ENCODE measurements around the gene MED10. TPM values are rescaled to one million over a fixed set of nuclear protein-coding genes. Genes with fewer than 3 reads are reported as not detected.

The MED10 gene
- total and polyA plus RNA-seq, 4 experiments from 2014 or later = 61.2 to 147 (median 84.7) TPM

DNA sequence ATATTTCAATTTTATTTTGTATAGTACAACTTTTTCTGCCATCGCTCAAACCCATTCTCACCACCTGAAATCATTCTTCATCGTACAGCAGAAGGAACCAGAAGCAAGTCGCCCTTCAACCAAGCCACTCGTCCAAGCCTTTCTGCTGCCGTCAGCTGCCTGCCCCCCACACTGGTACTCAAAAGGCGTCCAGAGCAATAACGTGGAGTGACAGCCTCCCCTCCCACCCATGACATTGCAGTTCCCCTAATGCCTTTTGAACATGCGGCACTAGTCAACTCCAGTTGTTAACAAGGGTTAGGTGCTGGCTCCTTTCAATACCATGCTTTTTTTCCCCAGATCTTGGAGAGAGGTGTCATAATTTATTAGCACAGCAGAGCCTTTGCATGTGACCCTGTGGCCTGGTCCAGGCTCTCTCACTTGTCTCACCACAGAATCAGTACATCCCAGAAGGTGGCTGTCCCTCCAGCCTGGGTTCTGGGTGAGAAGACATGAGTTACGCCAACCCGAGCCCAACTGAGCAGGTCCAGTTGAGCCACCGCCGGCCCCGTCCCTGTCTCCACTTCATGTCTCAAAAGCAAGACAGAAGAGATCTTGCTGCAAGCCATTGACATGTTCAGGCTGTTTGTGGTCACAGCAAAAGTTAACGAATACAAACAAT is 20.4 kb upstream of the MED10 start:
- H3K27ac ChIP-seq (ENCODE audit: low read depth, low read length) = no peak overlapping the region
- Mint-ChIP-seq H3K9me3 (no peaks in the 10 kb centered on the region), H3K4me1 (peaks cover 0 to 1% (median under 1%) of the 10 kb centered on the region in 4 donors), H3K27ac (no peak overlapping the region), H3K36me3 (no peaks in the 10 kb centered on the region), H3K27me3 (peaks cover 8 to 18% of the 10 kb centered on the region in 2 donors), H3K4me3 (no peak overlapping the region)
- DNase-seq = no peak
- intact Hi-C loops (cut with micrococcal nuclease) = no loop called here
- no peaks in the 10 kb centered on the region for H3K27me3 ChIP-seq (ENCODE audit: insufficient read depth, low read length)
- no peaks in the 10 kb centered on the region for H3K9me3 ChIP-seq (ENCODE audit: control insufficient read depth in 1 of 2, low read length in 2 of 2)
- no peak overlapping the region for H3K4me3 ChIP-seq (ENCODE audit: low read length in 2 of 2)
- H3K36me3 ChIP-seq (ENCODE audit: insufficient read depth, low read length) = no peaks in the 10 kb centered on the region
- ChIA-PET POLR2A (ENCODE audit: partially characterized antibody) (no interaction called here), CTCF (ENCODE audit: partially characterized antibody) (no interaction called here)
- H3K4me1 ChIP-seq (ENCODE audit: insufficient read depth, low read length) = no peaks in the 10 kb centered on the region

DNA sequence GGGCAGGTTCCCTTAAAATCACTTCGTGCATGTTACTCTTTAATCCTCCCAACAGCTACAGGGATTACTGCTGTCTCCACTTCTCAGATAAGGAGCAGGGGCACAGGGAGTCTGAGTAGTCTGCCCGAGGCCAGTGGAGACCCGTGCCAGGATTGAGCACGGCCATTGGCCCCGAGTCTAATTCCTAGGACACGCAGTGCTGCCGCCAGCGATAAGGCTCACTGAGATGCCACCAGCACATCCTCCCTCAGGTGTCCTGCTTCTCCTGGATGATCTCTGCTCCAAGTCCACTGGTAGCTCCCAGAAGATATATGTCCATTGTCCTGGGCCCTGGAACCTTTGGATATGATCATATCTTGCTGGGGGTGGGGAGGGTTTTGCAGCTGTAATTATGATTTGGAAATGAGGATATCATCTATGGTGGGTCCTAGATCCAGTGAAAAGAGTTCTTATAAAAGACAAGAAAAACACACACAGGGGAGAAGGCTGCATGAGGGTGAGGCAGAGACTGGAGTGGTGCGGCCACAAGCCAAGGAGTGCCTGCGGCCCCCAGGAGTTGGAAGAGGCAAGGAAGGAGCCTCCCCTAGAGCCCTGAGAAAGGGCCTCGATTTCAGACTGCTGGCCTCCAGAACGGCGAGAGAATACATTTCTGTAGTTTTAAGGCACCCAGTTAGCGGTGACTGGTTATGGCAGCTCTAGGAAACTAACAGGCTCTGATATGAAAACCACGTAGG is 19.4 kb upstream of the MED10 start:
- Histone ChIP-seq H3K4me3 (ENCODE audit: low read length in 2 of 2) (no peak overlapping the region), H3K4me1 (ENCODE audit: insufficient read depth, low read length) (no peaks in the 10 kb centered on the region), H3K9me3 (ENCODE audit: control insufficient read depth in 1 of 2, low read length in 2 of 2) (no peaks in the 10 kb centered on the region), H3K27ac (ENCODE audit: low read depth, low read length) (no peak overlapping the region), H3K36me3 (ENCODE audit: insufficient read depth, low read length) (no peaks in the 10 kb centered on the region), H3K27me3 (ENCODE audit: insufficient read depth, low read length) (no peaks in the 10 kb centered on the region)
- Mint-ChIP-seq H3K4me1 (peaks cover 0 to 9% (median 2%) of the 10 kb centered on the region in 4 donors), H3K9me3 (no peaks in the 10 kb centered on the region), H3K4me3 (no peak overlapping the region), H3K36me3 (peaks cover 0 to 1% of the 10 kb centered on the region in 2 donors), H3K27ac (no peak overlapping the region), H3K27me3 (peaks cover 6 to 20% of the 10 kb centered on the region in 2 donors)
- no peak for DNase-seq
- intact Hi-C loops (cut with micrococcal nuclease) = no loop called here
- CTCF ChIA-PET (ENCODE audit: partially characterized antibody) = no interaction called here
- POLR2A ChIA-PET (ENCODE audit: partially characterized antibody) = no interaction called here

- intact Hi-C loops (cut with micrococcal nuclease) = no loop called here
- ChIA-PET POLR2A (ENCODE audit: partially characterized antibody) (no interaction called here), CTCF (ENCODE audit: partially characterized antibody) (no interaction called here)
- Histone ChIP-seq H3K36me3 (ENCODE audit: insufficient read depth, low read length) (no peaks in the 10 kb centered on the region), H3K9me3 (ENCODE audit: control insufficient read depth in 1 of 2, low read length in 2 of 2) (no peaks in the 10 kb centered on the region), H3K4me3 (ENCODE audit: low read length in 2 of 2) (no peak overlapping the region), H3K27ac (ENCODE audit: low read depth, low read length) (no peak overlapping the region), H3K4me1 (ENCODE audit: insufficient read depth, low read length) (no peaks in the 10 kb centered on the region), H3K27me3 (ENCODE audit: insufficient read depth, low read length) (no peaks in the 10 kb centered on the region)
- H3K27me3 Mint-ChIP-seq = peaks cover 10 to 24% of the 10 kb centered on the region in 2 donors
- H3K4me1 Mint-ChIP-seq = peaks cover 0 to 9% (median 2%) of the 10 kb centered on the region in 4 donors
- no peaks in the 10 kb centered on the region for H3K9me3 Mint-ChIP-seq
- H3K4me3 Mint-ChIP-seq = no peak overlapping the region
- H3K36me3 Mint-ChIP-seq = peaks cover 0 to 2% of the 10 kb centered on the region in 2 donors
- DNase-seq = no peak
- H3K27ac Mint-ChIP-seq = no peak overlapping the region
These were observed 18.6 kb upstream of the MED10 start for GRCh38 chr5:6396836-6397535.

DNA sequence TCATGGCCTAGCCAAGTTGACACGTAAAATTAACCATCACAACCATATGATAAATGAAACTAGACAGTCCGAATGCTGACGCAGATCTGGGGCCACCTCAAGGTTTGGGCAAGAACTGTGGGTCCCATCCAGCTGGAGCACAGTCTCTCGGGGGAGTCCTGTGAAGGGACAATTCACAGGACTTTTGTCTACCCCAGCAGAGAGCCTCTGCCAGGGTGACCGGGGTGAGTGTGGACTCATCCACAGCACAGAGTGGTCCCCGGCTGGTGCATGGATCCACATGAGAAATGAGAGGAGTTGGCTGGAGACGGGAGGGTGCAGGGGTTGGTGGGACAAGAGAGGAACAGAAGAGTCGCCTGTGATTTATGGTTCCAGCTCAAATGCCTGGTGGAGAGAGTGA is 17.7 kb upstream of the MED10 start:
- no peaks in the 10 kb centered on the region for H3K36me3 ChIP-seq (ENCODE audit: insufficient read depth, low read length)
- CTCF ChIA-PET (ENCODE audit: partially characterized antibody) = no interaction called here
- H3K27ac Mint-ChIP-seq = no peak overlapping the region
- intact Hi-C loops (cut with micrococcal nuclease) = no loop called here
- H3K27me3 ChIP-seq (ENCODE audit: insufficient read depth, low read length) = no peaks in the 10 kb centered on the region
- peaks cover 9 to 23% of the 10 kb centered on the region in 2 donors for H3K27me3 Mint-ChIP-seq
- peaks cover 0 to 9% (median 2%) of the 10 kb centered on the region in 4 donors for H3K4me1 Mint-ChIP-seq
- DNase-seq = no peak
- H3K27ac ChIP-seq (ENCODE audit: low read depth, low read length) = no peak overlapping the region
- no peak overlapping the region for H3K4me3 Mint-ChIP-seq
- no peaks in the 10 kb centered on the region for H3K9me3 ChIP-seq (ENCODE audit: control insufficient read depth in 1 of 2, low read length in 2 of 2)
- peaks cover 0 to 2% of the 10 kb centered on the region in 2 donors for H3K36me3 Mint-ChIP-seq
- POLR2A ChIA-PET (ENCODE audit: partially characterized antibody) = no interaction called here
- H3K4me1 ChIP-seq (ENCODE audit: insufficient read depth, low read length) = no peaks in the 10 kb centered on the region
- no peaks in the 10 kb centered on the region for H3K9me3 Mint-ChIP-seq
- H3K4me3 ChIP-seq (ENCODE audit: low read length in 2 of 2) = no peak overlapping the region

DNA sequence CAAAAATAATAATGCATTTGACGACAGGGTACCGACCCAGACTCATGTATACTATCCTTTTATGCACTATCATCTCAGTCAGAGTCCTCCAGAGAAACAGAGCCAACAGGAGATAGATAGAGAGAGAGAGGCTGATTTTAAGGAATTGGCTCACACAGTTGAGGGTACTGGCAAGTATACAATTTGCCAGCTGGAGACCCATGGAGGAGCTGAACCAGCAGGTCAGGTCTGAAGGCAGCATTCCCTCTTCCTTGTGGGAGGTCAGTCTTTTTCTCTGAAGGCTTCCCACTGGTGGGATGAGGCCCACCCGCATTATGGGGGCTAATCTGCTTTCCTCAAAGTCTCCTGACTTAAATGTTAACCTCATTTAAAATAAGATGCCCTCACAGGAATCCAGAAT is 17.3 kb upstream of the MED10 start:
- Mint-ChIP-seq H3K36me3 (peaks cover 0 to 2% of the 10 kb centered on the region in 2 donors), H3K27ac (no peak overlapping the region), H3K27me3 (peaks cover 10 to 20% of the 10 kb centered on the region in 2 donors), H3K9me3 (no peaks in the 10 kb centered on the region), H3K4me3 (no peak overlapping the region), H3K4me1 (peaks cover 0 to 9% (median 2%) of the 10 kb centered on the region in 4 donors)
- no peak for DNase-seq
- no peaks in the 10 kb centered on the region for H3K36me3 ChIP-seq (ENCODE audit: insufficient read depth, low read length)
- ChIA-PET POLR2A (ENCODE audit: partially characterized antibody) (no interaction called here), CTCF (ENCODE audit: partially characterized antibody) (no interaction called here)
- no peak overlapping the region for H3K4me3 ChIP-seq (ENCODE audit: low read length in 2 of 2)
- H3K27ac ChIP-seq (ENCODE audit: low read depth, low read length) = no peak overlapping the region
- H3K9me3 ChIP-seq (ENCODE audit: control insufficient read depth in 1 of 2, low read length in 2 of 2) = no peaks in the 10 kb centered on the region
- intact Hi-C loops (cut with micrococcal nuclease) = no loop called here
- no peaks in the 10 kb centered on the region for H3K4me1 ChIP-seq (ENCODE audit: insufficient read depth, low read length)
- H3K27me3 ChIP-seq (ENCODE audit: insufficient read depth, low read length) = no peaks in the 10 kb centered on the region

DNA sequence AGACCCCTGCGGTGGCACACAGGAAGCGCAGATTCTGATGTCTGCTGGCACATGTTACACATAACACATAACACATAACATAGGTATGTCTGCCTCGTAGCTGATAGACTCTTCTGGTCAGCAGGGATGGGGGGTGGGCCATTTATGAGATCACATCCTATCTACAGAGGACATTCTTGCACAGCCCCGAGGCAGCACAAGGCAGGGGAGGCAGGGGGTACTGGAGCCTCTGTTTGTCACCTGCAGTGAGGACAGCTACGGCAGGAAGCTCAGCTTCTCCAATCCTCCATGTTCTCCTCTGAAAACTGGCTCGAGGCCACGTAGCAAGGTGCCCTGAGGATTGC is 16.7 kb upstream of the MED10 start:
- no peak overlapping the region for H3K27ac Mint-ChIP-seq
- H3K27me3 Mint-ChIP-seq = peaks cover 13 to 19% of the 10 kb centered on the region in 2 donors

GRCh38 chr5:6394429-6395101 is 16.2 kb upstream of the MED10 start:
- Mint-ChIP-seq H3K4me1 (peaks cover 0 to 9% (median 2%) of the 10 kb centered on the region in 4 donors), H3K4me3 (no peak overlapping the region), H3K27me3 (peaks cover 13 to 16% of the 10 kb centered on the region in 2 donors), H3K27ac (no peak overlapping the region), H3K9me3 (no peaks in the 10 kb centered on the region), H3K36me3 (peaks cover 0 to 2% of the 10 kb centered on the region in 2 donors)
- Histone ChIP-seq H3K9me3 (ENCODE audit: control insufficient read depth in 1 of 2, low read length in 2 of 2) (no peaks in the 10 kb centered on the region), H3K36me3 (ENCODE audit: insufficient read depth, low read length) (no peaks in the 10 kb centered on the region), H3K27ac (ENCODE audit: low read depth, low read length) (no peak overlapping the region), H3K27me3 (ENCODE audit: insufficient read depth, low read length) (no peaks in the 10 kb centered on the region), H3K4me3 (ENCODE audit: low read length in 2 of 2) (no peak overlapping the region), H3K4me1 (ENCODE audit: insufficient read depth, low read length) (no peaks in the 10 kb centered on the region)
- ChIA-PET CTCF (ENCODE audit: partially characterized antibody) (no interaction called here), POLR2A (ENCODE audit: partially characterized antibody) (no interaction called here)
- no peak for DNase-seq
- intact Hi-C loops (cut with micrococcal nuclease) = no loop called here

More for the DNA sequence above, 16.7 kb upstream of the MED10 start:
- H3K27me3 ChIP-seq (ENCODE audit: insufficient read depth, low read length) = no peaks in the 10 kb centered on the region
- H3K4me3 ChIP-seq (ENCODE audit: low read length in 2 of 2) = no peak overlapping the region
- no peak overlapping the region for H3K4me3 Mint-ChIP-seq
- POLR2A ChIA-PET (ENCODE audit: partially characterized antibody) = no interaction called here
- DNase-seq = no peak
- H3K4me1 Mint-ChIP-seq = peaks cover 0 to 9% (median 2%) of the 10 kb centered on the region in 4 donors
- intact Hi-C loops (cut with micrococcal nuclease) = no loop called here
- CTCF ChIA-PET (ENCODE audit: partially characterized antibody) = no interaction called here
- H3K9me3 Mint-ChIP-seq = no peaks in the 10 kb centered on the region
- no peaks in the 10 kb centered on the region for H3K9me3 ChIP-seq (ENCODE audit: control insufficient read depth in 1 of 2, low read length in 2 of 2)
- no peak overlapping the region for H3K27ac ChIP-seq (ENCODE audit: low read depth, low read length)
- H3K36me3 Mint-ChIP-seq = peaks cover 0 to 2% of the 10 kb centered on the region in 2 donors
- H3K36me3 ChIP-seq (ENCODE audit: insufficient read depth, low read length) = no peaks in the 10 kb centered on the region
- no peaks in the 10 kb centered on the region for H3K4me1 ChIP-seq (ENCODE audit: insufficient read depth, low read length)

All from CD4-positive, alpha-beta memory T cell (primary cell).